Stomach (tissue), 4 donors: ENCODE results near the gene WDR89.

Experiments used
- POLR2A ChIP-seq, 4 donors: fragments of 450-650 bp; IDR thresholded peaks; one replicate each; pipeline ENCODE4 v1.6.1; 2016; ENCODE audit warnings: antibody characterized with exemption in 4 of 4, control low read depth in 2 of 4, mild to moderate bottlenecking in 1 of 4, moderate library complexity in 1 of 4
- POLR2AphosphoS5 ChIP-seq, 3 donors: sonication (generic); formaldehyde crosslinking; IDR thresholded peaks; one replicate each; pipeline ENCODE4 v1.6.1; 2016; ENCODE audit warnings: antibody characterized with exemption in 3 of 3
- TF ChIP-seq, protein P1 (sequence below), 7 experiments: fragments of 450-650 bp in 4 of 7; fragments of 200-600 bp in 3 of 7; sonication (generic) in 3 of 7; IDR thresholded peaks; one replicate each; pipeline ENCODE4 v1.5.1; 2016 to 2019; ENCODE audit warnings: antibody characterized with exemption in 7 of 7, control low read depth in 2 of 7, mild to moderate bottlenecking in 1 of 7

DNA sequence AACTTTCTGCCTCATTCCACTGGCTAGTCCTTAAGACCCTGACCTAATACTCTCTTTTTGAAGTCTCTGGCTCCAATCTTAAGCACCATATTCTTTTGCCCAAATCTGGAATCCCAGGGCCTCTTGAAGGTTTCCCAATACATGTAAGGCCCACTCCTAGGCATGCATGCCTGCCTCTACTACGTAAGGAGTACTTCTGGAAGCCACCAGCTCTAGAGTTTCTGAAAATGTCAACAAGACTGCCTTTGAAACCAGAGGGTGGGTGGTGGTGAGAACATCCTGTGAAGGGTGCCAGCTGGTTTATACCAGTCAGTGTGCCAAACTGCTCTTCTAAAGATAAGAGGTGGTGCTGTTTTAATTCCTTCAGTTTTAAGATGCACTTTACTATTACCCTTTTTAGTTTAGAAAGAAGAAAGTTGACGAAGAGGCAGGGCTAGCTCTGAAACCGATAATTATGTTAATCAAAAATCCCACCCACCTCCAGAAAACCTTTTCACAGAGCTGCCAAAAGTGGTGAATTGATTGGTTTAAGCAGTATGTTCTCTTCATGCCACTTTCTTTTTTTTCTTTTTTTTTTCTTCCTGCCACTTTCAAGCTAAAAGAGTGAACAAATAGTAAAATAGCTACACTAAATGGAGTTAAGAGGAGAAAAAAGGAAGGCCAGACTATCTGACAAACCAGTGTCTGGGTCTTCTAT lies 8.7 kb upstream of the WDR89 start:
- TF ChIP-seq, protein P1, sequence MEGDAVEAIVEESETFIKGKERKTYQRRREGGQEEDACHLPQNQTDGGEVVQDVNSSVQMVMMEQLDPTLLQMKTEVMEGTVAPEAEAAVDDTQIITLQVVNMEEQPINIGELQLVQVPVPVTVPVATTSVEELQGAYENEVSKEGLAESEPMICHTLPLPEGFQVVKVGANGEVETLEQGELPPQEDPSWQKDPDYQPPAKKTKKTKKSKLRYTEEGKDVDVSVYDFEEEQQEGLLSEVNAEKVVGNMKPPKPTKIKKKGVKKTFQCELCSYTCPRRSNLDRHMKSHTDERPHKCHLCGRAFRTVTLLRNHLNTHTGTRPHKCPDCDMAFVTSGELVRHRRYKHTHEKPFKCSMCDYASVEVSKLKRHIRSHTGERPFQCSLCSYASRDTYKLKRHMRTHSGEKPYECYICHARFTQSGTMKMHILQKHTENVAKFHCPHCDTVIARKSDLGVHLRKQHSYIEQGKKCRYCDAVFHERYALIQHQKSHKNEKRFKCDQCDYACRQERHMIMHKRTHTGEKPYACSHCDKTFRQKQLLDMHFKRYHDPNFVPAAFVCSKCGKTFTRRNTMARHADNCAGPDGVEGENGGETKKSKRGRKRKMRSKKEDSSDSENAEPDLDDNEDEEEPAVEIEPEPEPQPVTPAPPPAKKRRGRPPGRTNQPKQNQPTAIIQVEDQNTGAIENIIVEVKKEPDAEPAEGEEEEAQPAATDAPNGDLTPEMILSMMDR (IDR thresholded peaks at IDR 0.05) = no peak
- TF ChIP-seq POLR2A (IDR thresholded peaks at IDR 0.05) (no peak), POLR2AphosphoS5 (IDR thresholded peaks at IDR 0.05) (no peak)
